Umbilical cord (tissue), 2 donors: ENCODE data around the gene HOXC4. TPM values are rescaled to one million over a fixed set of nuclear protein-coding genes. Genes with fewer than 3 reads are reported as not detected.

Experiments
- DNase-seq: peaks from one replicate; pipeline ENCODE4 v3.0.0-alpha.2; 2015; ENCODE audit warnings: low spot score
- total RNA-seq: library from RNA; depleted of rRNA; stranded (reverse); fragments of >200 nt; gene quantifications from one replicate; pipeline ENCODE4 v1.2.3, GENCODE V29; 2014; ENCODE audit warnings: low replicate concordance; ENCODE audit not compliant: insufficient read depth

Gene HOXC4
- total RNA-seq, 1 donor from 2014 or later, result 3.4 TPM

GRCh38 chr12:54015018-54015931 lies 38.4 kb upstream of the HOXC4 start:
- no peak for DNase-seq

GRCh38 chr12:54016051-54016450 lies 37.6 kb upstream of the HOXC4 start:
- no peak for DNase-seq

DNA sequence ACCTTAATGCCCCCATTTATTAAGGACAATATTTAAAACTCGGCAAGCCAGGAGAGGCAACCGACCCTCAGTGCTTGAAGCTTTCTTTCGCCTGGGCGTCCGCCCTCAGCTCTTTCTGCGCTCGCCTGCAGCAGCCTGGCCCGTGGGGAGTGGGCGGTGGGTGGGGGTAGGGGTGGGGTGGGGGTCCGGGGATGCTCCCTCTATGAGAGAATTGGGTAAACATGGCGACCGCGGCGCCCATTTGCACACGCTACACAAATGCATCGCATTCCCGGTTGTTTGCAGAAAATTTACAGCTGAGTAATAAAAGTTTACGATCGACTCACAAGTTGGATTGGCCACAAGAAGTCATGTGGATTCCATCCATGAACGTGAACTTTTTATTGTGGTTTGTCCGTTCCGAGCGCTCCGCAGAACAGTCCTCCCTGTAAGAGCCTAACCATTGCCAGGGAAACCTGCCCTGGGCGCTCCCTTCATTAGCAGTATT lies 37.1 kb upstream of the HOXC4 start:
- peak; percentile 94 for DNase-seq

DNA sequence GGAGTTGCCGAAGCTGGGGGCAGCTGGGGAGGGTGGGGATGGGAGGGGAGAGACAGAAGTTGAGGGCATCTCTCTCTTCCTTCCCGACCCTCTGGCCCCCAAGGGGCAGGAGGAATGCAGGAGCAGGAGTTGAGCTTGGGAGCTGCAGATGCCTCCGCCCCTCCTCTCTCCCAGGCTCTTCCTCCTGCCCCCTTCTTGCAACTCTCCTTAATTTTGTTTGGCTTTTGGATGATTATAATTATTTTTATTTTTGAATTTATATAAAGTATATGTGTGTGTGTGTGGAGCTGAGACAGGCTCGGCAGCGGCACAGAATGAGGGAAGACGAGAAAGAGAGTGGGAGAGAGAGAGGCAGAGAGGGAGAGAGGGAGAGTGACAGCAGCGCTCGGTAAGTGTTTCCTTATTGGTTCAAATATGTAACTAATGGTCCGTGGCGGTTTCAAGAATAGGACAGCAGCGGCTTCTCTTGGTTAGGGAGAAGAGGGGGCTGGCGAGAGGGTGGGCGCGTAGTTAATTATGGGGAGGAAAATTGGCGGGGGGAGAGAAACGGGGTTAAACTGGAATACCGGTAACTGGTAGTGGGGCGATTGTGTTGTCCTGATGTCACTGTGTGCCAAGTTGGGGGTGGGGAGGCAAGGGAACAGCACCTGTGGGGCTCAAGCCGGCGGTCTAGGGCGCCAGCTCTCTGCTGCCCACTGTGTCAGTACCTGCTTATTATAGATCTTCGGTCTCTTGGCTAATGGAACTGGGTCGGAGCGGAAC lies 36.4 kb upstream of the HOXC4 start:
- peak; percentile 73 for DNase-seq

GRCh38 chr12:54017878-54018467 lies 35.7 kb upstream of the HOXC4 start:
- DNase-seq, result peak; percentile 97

DNA sequence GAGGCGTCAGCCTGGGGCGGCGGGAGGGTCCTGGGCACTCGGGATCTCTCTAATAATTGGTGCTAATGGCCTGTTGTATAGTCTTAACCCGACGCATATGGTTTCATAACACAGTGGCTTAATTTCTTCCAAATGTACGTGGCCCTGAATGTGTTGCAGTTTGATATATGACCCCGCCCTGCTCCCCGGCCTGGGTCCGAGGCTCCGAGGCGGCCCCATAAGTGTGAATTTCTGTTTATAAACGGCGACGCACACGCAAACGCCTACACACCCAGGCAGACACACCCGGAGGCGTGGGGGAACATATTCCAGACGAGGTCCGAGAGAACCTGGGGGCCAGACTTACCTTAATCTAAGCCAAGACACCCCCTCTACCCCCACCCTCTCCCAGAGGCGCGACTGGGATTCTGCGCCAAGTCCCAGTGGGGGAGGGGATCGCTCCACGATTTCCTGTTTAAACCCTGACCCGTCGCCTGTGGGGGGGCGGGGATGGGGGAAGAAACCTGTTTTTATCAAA lies 35.1 kb upstream of the HOXC4 start:
- DNase-seq, result peak; percentile 64

DNA sequence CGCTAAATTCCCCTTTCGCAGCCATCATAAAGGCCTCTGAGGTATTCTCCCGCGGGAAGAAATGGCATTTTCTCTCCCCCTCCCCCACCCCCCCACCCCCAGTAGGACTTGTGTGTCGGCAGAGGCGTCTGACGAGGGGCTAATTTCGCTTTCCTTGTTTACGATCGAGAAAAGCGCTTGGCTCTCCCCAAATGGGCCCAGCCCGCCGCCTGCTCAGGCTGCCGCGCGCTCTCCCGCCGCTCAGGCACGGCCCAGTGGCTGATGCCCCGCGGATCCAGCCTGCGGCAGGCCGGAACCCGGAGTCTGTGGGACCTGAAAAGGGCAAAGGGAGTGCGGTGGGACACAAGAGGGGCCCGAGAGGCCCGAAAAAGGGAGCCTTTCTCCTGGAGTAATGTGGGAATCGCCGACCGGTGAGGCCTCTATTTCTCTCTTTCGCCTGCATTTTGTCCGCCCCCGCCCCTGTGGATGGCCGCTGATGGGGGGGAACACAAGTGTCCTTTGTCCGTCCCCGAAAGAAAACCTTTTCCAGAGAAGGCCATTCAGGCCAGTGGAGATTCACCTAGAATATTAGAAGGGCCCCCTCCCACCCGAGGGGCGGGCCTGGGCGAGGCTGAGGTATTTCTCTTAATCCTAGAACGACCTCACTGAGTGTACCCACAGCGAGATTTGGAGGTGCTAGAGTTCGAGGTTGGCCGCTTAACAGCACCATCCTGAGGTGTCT lies 34.4 kb upstream of the HOXC4 start:
- DNase-seq, result no peak

DNA sequence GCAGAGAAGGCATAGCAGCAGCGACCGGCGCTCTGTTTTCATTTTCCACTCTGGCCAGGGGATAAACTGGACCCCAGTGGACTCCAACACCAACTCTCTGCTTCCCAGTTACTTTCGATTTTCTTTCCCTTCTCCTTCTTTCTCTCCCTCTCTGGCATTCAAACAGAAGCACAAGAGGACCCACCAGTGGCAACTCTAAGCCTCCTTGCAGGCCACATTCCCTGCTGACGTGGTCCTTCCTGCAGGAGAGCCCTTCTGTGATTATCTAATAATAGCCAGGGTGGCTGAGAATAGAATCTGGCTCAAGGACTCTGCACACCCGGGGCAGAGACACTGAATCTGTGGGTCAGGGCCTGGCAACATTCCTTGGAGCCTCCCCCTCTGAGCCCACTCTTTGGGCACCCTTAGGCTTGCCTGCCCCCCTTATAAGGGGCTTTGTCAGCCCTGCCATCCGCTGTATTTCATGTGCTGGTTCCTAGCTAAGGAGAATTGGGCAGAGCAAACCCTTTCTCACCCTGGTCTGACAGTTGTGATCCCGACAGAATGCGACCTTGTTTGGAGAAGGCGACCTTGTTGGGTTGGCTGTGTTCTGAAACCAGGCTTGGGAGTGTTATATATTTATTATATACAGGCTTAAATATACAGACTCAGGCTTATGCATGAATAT lies 33.6 kb upstream of the HOXC4 start:
- peak; percentile 67 for DNase-seq

- no peak for DNase-seq
Observed at GRCh38 chr12:54020591-54021405, 32.8 kb upstream of the HOXC4 start.

- no peak for DNase-seq
Observed at GRCh38 chr12:54021432-54022013, 32.1 kb upstream of the HOXC4 start.

DNA sequence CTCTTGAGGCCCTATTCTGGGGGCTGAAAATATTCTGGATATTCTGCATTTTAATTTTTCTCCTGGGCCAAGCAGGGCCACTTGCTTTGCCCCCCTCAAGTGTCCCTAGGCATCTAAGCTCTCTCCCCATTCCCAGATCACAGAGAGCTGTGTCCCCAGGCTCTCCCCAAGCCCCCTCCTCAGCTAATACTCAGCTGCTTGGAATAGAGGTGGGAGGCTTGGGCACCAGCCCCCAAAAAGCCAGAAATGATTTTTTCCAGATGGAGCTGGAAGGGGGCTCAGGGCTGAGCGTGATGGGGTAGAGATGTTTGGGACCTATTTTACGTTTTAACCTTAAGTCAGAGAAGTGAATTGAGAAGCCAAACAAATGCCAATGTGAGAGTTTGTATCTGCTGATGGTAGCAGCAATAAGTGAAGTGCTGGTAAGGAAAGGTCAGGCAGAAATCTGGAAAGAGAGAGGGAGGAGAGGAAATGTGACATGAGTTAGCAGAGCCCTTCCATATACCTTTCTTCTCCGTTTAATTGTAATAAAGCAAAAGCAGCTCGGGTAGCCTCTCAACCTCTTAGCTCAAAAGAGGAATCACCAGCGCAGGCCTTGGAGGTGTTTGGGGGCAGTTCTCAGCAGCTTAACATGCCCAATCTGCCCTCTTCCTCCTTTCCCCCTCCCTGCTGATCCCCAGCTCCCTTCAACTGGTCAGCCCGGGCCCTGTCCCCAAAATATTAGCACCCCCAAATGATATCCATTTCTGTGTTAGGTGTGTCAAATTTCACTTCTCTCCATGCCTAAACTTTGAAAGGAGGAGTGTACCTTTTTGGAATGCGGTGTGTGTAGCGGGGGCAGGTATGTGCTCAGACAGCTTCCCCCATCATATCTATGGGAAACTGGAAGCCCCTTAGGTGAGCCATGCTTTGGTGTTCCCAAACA lies 30.4 kb upstream of the HOXC4 start:
- no peak for DNase-seq

DNA sequence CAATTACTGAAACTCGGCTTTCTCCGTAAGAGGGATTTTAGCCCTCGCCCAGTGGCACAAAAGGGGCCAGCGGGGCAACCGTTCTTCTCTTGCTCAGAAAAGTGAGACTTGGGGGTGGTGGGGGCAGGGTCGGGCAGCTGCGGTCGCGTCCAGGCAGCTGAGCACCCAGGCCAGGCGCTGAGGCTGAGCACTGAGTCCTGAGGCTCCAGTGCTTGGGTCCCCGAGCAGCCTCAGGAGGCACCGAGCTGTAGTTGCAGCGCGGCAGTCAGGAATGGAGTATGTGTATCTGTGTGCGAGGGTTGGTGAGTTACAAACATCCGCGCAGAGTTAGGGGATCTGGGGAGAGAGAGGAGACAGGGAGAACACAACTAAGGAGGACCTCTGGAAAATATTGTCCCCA lies 29.5 kb upstream of the HOXC4 start:
- no peak for DNase-seq

DNA sequence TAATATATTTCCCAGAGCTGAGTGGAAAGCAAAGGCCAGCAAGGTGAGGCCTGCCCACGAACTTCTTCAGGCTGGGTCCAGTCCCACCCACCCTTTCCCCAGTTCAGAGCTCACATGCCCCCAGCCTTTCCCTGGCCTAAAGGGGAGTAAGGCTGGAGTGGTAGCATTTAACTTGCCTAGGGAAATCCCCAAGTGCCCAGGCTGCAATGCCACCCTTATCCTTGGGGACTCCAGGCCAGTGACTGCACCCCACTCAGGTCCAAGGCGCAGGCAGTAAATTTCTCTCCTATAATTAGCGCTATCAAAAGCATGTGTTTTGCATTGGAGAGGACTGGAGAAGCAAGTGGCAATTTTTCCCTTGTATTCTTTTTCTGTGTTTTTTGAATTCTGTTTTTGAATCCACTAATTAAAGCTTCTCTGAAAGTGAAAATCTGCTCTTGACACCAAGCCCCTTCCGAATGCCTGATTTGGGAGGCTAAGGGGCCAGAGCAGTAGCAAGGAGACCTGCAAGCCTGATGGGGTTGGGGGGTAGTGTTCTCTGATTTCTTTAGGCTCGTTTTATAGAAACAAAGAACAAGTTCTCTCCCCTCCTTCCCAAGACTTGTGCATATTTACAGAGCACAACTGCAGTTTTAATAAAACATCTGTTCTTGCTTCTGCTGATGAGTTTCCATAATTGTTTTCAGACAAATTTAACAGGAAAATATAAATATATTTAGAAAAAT lies 28.9 kb upstream of the HOXC4 start:
- no peak for DNase-seq

DNA sequence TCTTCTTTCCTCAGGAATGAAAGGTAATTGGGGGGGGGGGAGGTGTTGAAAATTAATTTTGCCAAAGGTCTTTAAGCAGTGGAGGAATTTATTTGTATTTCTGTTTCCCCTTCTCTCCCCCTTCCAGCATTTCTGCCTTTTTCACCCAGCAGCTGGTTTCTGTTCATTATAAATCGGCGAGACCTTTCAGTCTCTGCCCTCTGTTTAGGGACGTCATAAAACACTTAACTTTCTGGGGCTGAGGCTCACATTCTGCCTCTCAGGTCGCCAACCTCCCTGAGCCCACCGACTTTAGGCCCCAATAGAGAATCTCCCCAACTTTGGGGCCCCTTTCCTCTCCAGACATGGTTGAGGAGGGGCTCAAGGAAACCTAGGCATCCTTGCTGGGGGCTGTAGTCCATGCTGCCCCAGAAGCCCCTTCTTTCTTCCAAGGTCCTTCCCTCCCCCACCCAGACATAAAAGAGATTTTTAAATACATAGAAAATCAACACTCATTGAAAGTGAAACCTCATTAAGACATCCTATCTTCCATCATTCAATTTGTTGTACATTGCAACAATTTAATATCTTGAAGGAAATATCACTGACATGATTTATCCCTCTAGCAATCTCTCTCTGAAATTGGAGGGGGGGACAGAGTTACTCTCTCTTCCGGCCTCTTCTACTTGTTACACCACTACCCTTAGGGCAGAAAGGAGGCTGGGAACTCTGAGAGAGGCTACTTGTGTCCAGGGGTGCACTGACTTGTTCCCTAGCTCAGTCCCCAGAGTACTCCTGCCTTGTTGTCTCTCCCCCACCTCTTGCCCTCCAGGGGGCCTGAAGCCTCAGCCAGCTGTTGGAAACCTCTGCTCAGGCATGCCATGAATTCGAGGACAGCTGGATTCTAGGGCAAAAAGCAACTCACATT lies 27.9 kb upstream of the HOXC4 start:
- DNase-seq, result no peak

DNA sequence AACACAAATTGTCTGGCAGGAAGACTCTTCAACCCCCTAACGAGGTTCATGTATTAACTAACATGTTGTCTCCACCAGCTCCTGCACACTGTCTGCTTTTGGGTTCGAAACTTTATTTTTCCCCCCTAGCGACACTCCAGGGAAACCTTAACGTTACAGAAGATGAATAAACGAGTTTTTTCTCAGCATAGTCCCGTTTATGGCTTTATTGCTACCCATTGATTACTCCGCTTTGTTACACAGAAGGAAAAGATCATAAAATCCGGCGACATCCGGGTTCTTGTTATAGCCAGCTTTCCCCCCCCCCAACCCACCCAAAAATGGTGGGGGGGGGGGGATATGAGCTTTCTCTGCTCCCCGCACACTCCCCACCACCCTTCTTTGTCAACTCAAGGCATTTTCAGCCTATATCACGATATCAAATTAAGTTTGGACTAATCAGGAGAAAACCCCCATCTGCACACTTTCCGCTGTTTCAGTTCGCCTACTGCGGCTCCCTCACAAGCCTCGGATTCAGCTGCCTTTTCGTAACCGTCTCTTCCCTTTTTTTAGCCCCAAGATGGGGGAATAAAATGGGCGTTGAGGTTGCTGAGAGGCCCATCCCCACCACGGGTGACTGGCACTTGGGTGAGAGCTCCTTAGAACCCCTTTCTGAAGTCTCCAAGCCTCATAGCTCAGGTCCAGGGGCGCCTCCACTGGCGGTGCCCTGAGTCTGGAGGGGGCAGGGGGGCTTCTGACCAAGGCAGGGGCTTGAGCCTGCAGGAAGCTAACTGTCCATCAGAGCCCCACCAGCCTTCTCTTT lies 26.8 kb upstream of the HOXC4 start:
- DNase-seq, result no peak

GRCh38 chr12:54027442-54027786 lies 26.2 kb upstream of the HOXC4 start:
- no peak for DNase-seq
